ENCODE measurements around the gene ANKRD7. TPM values are rescaled to one million over a fixed set of nuclear protein-coding genes. Genes with fewer than 3 reads are reported as not detected.

Gene ANKRD7
- polyA plus RNA-seq, 1 of the 3 experiments (the other 2 are of a cell fraction) = 0.44 TPM

DNA sequence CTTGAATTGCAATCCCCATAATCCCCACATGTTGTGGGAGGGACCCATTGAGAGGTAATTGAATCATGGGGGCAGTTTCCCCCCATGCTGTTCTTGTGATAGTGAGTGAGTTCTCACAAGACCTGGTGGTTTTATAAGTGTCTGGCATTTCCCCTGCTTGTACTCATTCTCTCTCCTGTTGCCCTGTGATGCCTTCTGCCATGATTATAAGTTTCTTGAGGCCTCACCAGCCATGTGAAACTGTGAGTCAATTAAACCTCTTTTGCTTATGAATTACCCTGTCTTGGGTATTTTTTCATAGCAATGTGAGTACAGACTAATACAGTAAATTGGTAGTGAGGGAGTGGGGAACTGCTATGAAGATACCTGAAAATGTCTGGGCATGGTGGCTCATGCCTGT is 65.0 kb downstream of the ANKRD7 start:
- Histone ChIP-seq H3K4me2 (no peak overlapping the region), H3K9ac (no peak overlapping the region), H3K27ac (ENCODE audit: low read depth in 2 of 2, low read length in 1 of 2) (no peak overlapping the region), H3K79me2 (ENCODE audit: insufficient read depth) (no peaks in the 10 kb centered on the region), H2AFZ (ENCODE audit: low read depth) (no peak overlapping the region), H3K27me3 (ENCODE audit: insufficient read depth) (no peaks in the 10 kb centered on the region), H4K20me1 (ENCODE audit: insufficient read depth) (no peaks in the 10 kb centered on the region), H3K4me3 (ENCODE audit: low read depth in 2 of 2, low read length in 1 of 2) (no peak overlapping the region), H3F3A (replicated peaks; ENCODE audit: insufficient read depth) (no peaks in the 10 kb centered on the region), H3K4me1 (ENCODE audit: control insufficient read depth in 1 of 2, insufficient read depth in 2 of 2, low read depth in 1 of 2, low read length in 1 of 2) (no peaks in the 10 kb centered on the region), H3K9me3 (no peaks in the 10 kb centered on the region), H3K9me2 (no peaks in the 10 kb centered on the region), H3K36me3 (replicated peaks in 1 of 2; ENCODE audit: control insufficient read depth in 1 of 2, insufficient read depth in 2 of 2, low read length in 1 of 2) (no peaks in the 10 kb centered on the region)
- TF ChIP-seq SMC3 (IDR thresholded peaks at IDR 0.05; ENCODE audit: low read depth, low read length) (no peak), CHD2 (IDR thresholded peaks at IDR 0.05; ENCODE audit: low read length, partially characterized antibody) (no peak), MXI1 (IDR thresholded peaks at IDR 0.05; ENCODE audit: low read depth, low read length) (no peak), YY1 (IDR thresholded peaks at IDR 0.05; ENCODE audit: low read depth) (no peak), RXRA (IDR thresholded peaks at IDR 0.05; ENCODE audit: borderline replicate concordance, low read depth) (no peak), TCF12 (IDR thresholded peaks at IDR 0.05) (no peak), EZH2phosphoT487 (IDR thresholded peaks at IDR 0.05; ENCODE audit: borderline replicate concordance, low read depth) (no peak), IRF3 (IDR thresholded peaks at IDR 0.05; ENCODE audit: low read depth, low read length) (no peak), FOSL2 (IDR thresholded peaks at IDR 0.05; ENCODE audit: borderline replicate concordance, low read depth) (no peak), JUND (IDR thresholded peaks at IDR 0.05) (no peak), SIN3A (IDR thresholded peaks at IDR 0.05; ENCODE audit: borderline replicate concordance, low read depth, low read length) (no peak), TAF1 (IDR thresholded peaks at IDR 0.05; ENCODE audit: borderline replicate concordance, low read depth, low read length) (no peak), NFIC (IDR thresholded peaks at IDR 0.05; ENCODE audit: borderline replicate concordance) (no peak), EP300 (IDR thresholded peaks at IDR 0.05; ENCODE audit: borderline replicate concordance in 1 of 2, low read depth in 1 of 2, low read length in 1 of 2) (no peak), MEF2A (IDR thresholded peaks at IDR 0.05; ENCODE audit: borderline replicate concordance, low read depth) (no peak)
- TF ChIP-seq, protein P1, sequence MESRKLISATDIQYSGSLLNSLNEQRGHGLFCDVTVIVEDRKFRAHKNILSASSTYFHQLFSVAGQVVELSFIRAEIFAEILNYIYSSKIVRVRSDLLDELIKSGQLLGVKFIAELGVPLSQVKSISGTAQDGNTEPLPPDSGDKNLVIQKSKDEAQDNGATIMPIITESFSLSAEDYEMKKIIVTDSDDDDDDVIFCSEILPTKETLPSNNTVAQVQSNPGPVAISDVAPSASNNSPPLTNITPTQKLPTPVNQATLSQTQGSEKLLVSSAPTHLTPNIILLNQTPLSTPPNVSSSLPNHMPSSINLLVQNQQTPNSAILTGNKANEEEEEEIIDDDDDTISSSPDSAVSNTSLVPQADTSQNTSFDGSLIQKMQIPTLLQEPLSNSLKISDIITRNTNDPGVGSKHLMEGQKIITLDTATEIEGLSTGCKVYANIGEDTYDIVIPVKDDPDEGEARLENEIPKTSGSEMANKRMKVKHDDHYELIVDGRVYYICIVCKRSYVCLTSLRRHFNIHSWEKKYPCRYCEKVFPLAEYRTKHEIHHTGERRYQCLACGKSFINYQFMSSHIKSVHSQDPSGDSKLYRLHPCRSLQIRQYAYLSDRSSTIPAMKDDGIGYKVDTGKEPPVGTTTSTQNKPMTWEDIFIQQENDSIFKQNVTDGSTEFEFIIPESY (IDR thresholded peaks at IDR 0.05; ENCODE audit: borderline replicate concordance, low read depth) = no peak
- TF ChIP-seq, protein P2, sequence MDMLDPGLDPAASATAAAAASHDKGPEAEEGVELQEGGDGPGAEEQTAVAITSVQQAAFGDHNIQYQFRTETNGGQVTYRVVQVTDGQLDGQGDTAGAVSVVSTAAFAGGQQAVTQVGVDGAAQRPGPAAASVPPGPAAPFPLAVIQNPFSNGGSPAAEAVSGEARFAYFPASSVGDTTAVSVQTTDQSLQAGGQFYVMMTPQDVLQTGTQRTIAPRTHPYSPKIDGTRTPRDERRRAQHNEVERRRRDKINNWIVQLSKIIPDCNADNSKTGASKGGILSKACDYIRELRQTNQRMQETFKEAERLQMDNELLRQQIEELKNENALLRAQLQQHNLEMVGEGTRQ (IDR thresholded peaks at IDR 0.05; ENCODE audit: borderline replicate concordance, low read depth, low read length) = no peak
- ChIA-PET CTCF (no interaction called here), POLR2A (no interaction called here)
- DNase-seq = no peak

Other genes with a start within 250 kb of the ANKRD7 start
- 42.3 and 52.8 TPM in 2 replicates for gene LSM8, start 40.5 kb upstream of the ANKRD7 start, polyA plus RNA-seq (2012; rRNA removed)